Measurements from ENCODE around the gene C1GALT1.

The C1GALT1 gene

GRCh38 chr7:7249814-7250213, 67.5 kb downstream of the C1GALT1 start:
- H3K4me2 ChIP-seq (ENCODE audit: insufficient read depth, low read length), result no peak overlapping the region
- no peak overlapping the region for H2AFZ ChIP-seq (ENCODE audit: low read depth, low read length)
- no peaks in the 10 kb centered on the region for H3K79me2 ChIP-seq (ENCODE audit: insufficient read depth, low read length)
- H4K20me1 ChIP-seq (ENCODE audit: insufficient read depth, low read length), result no peaks in the 10 kb centered on the region
- H3K36me3 ChIP-seq (ENCODE audit: insufficient read depth, low read length), result 0 out of 2 replicates have a peak, but pooled peaks cover 12% of the 10 kb centered on the region
- no peak for DNase-seq
- no peak overlapping the region for H3K4me3 ChIP-seq (ENCODE audit: low read depth in 1 of 2, low read length in 2 of 2)
- H3K9ac ChIP-seq (ENCODE audit: low read depth, low read length), result no peak overlapping the region
- ATAC-seq (ENCODE audit: insufficient read depth, low read depth), result no peak
- H3K4me1 ChIP-seq (ENCODE audit: insufficient read depth, low read length), result no peaks in the 10 kb centered on the region
- no peak overlapping the region for H3K27ac ChIP-seq (ENCODE audit: low read length)
- H3K27me3 ChIP-seq (ENCODE audit: insufficient read depth, low read length, poor library complexity), result no peaks in the 10 kb centered on the region
- H3K9me3 ChIP-seq (ENCODE audit: insufficient read depth, low read length, severe bottlenecking), result no peaks in the 10 kb centered on the region
- TF ChIP-seq CTCF (IDR thresholded peaks at IDR 0.05; ENCODE audit: borderline replicate concordance, extremely low read depth, low read length, poor library complexity, severe bottlenecking) (no peak), EZH2 (IDR thresholded peaks at IDR 0.05; ENCODE audit: borderline replicate concordance, low read depth, low read length, severe bottlenecking) (no peak)

GRCh38 chr7:7251742-7252141, 69.4 kb downstream of the C1GALT1 start:
- Histone ChIP-seq H3K27me3 (ENCODE audit: insufficient read depth, low read length, poor library complexity) (no peaks in the 10 kb centered on the region), H3K36me3 (ENCODE audit: insufficient read depth, low read length) (no peaks in the 10 kb centered on the region), H3K4me3 (ENCODE audit: low read depth in 1 of 2, low read length in 2 of 2) (no peak overlapping the region), H3K79me2 (ENCODE audit: insufficient read depth, low read length) (no peaks in the 10 kb centered on the region), H4K20me1 (ENCODE audit: insufficient read depth, low read length) (no peaks in the 10 kb centered on the region), H2AFZ (ENCODE audit: low read depth, low read length) (no peak overlapping the region), H3K4me2 (ENCODE audit: insufficient read depth, low read length) (no peak overlapping the region), H3K27ac (ENCODE audit: low read length) (no peak overlapping the region), H3K9ac (ENCODE audit: low read depth, low read length) (no peak overlapping the region), H3K9me3 (ENCODE audit: insufficient read depth, low read length, severe bottlenecking) (no peaks in the 10 kb centered on the region), H3K4me1 (ENCODE audit: insufficient read depth, low read length) (peaks cover 2% of the 10 kb centered on the region; the same call in 1 of the 2 replicates)
- TF ChIP-seq EZH2 (IDR thresholded peaks at IDR 0.05; ENCODE audit: borderline replicate concordance, low read depth, low read length, severe bottlenecking) (no peak), CTCF (IDR thresholded peaks at IDR 0.05; ENCODE audit: borderline replicate concordance, extremely low read depth, low read length, poor library complexity, severe bottlenecking) (no peak)
- no peak for ATAC-seq (ENCODE audit: insufficient read depth, low read depth)
- DNase-seq, result no peak

- no peaks in the 10 kb centered on the region for H4K20me1 ChIP-seq (ENCODE audit: insufficient read depth, low read length)
- H3K9ac ChIP-seq (ENCODE audit: low read depth, low read length), result no peak overlapping the region
- no peak overlapping the region for H3K4me3 ChIP-seq (ENCODE audit: low read depth in 1 of 2, low read length in 2 of 2)
- H3K27ac ChIP-seq (ENCODE audit: low read length), result no peak overlapping the region
- no peaks in the 10 kb centered on the region for H3K9me3 ChIP-seq (ENCODE audit: insufficient read depth, low read length, severe bottlenecking)
- TF ChIP-seq CTCF (IDR thresholded peaks at IDR 0.05; ENCODE audit: borderline replicate concordance, extremely low read depth, low read length, poor library complexity, severe bottlenecking), result no peak
- TF ChIP-seq EZH2 (IDR thresholded peaks at IDR 0.05; ENCODE audit: borderline replicate concordance, low read depth, low read length, severe bottlenecking), result no peak
- DNase-seq (no peak), ATAC-seq (ENCODE audit: insufficient read depth, low read depth) (no peak)
- H3K4me1 ChIP-seq (ENCODE audit: insufficient read depth, low read length), result peaks cover 25% of the 10 kb centered on the region
- no peak overlapping the region for H2AFZ ChIP-seq (ENCODE audit: low read depth, low read length)
- no peaks in the 10 kb centered on the region for H3K79me2 ChIP-seq (ENCODE audit: insufficient read depth, low read length)
- no peak overlapping the region for H3K4me2 ChIP-seq (ENCODE audit: insufficient read depth, low read length)
- H3K36me3 ChIP-seq (ENCODE audit: insufficient read depth, low read length), result no peaks in the 10 kb centered on the region
- H3K27me3 ChIP-seq (ENCODE audit: insufficient read depth, low read length, poor library complexity), result no peaks in the 10 kb centered on the region
Observed at GRCh38 chr7:7254319-7254718, 72.0 kb downstream of the C1GALT1 start.

GRCh38 chr7:7254908-7255307, 72.6 kb downstream of the C1GALT1 start:
- Histone ChIP-seq H3K4me2 (ENCODE audit: insufficient read depth, low read length) (no peak overlapping the region), H3K4me1 (ENCODE audit: insufficient read depth, low read length) (peaks cover 25% of the 10 kb centered on the region), H3K4me3 (ENCODE audit: low read depth in 1 of 2, low read length in 2 of 2) (no peak overlapping the region), H3K9me3 (ENCODE audit: insufficient read depth, low read length, severe bottlenecking) (no peaks in the 10 kb centered on the region), H3K36me3 (ENCODE audit: insufficient read depth, low read length) (no peaks in the 10 kb centered on the region), H3K9ac (ENCODE audit: low read depth, low read length) (no peak overlapping the region), H3K27me3 (ENCODE audit: insufficient read depth, low read length, poor library complexity) (no peaks in the 10 kb centered on the region), H2AFZ (ENCODE audit: low read depth, low read length) (no peak overlapping the region), H4K20me1 (ENCODE audit: insufficient read depth, low read length) (no peaks in the 10 kb centered on the region), H3K79me2 (ENCODE audit: insufficient read depth, low read length) (no peaks in the 10 kb centered on the region), H3K27ac (ENCODE audit: low read length) (no peak overlapping the region)
- ATAC-seq (ENCODE audit: insufficient read depth, low read depth), result no peak
- no peak for TF ChIP-seq EZH2 (IDR thresholded peaks at IDR 0.05; ENCODE audit: borderline replicate concordance, low read depth, low read length, severe bottlenecking)
- no peak for TF ChIP-seq CTCF (IDR thresholded peaks at IDR 0.05; ENCODE audit: borderline replicate concordance, extremely low read depth, low read length, poor library complexity, severe bottlenecking)
- DNase-seq, result no peak
